GM19025 (cell line): Measurements from ENCODE around the gene LGALS3BP.

Source experiments
- ATAC-seq: cut with Tn5 transposase; IDR thresholded peaks from one replicate; pipeline ENCODE4 v1.9.1; 2021; ENCODE audit warnings: mild to moderate bottlenecking, low read depth, moderate library complexity; ENCODE audit not compliant: unreplicated experiment

The LGALS3BP gene

GRCh38 chr17:79014158-79014758 is 34.5 kb upstream of the LGALS3BP start:
- no peak for ATAC-seq

GRCh38 chr17:79012563-79013134 is 32.9 kb upstream of the LGALS3BP start:
- ATAC-seq: no peak

GRCh38 chr17:79011451-79012147 is 31.9 kb upstream of the LGALS3BP start:
- ATAC-seq: no peak

- no peak for ATAC-seq
These were observed 30.6 kb upstream of the LGALS3BP start for GRCh38 chr17:79010304-79010646.

GRCh38 chr17:79009397-79010303 is 29.9 kb upstream of the LGALS3BP start, which contains the start of gene CANT1:
Gene CANT1 (minus strand): TSS chr17:79009764. CDS start chr17:78997622, 12,142 bp downstream.
- peak; percentile 86 for ATAC-seq

GRCh38 chr17:79008666-79009387 is 29.1 kb upstream of the LGALS3BP start:
- ATAC-seq: no peak

- no peak for ATAC-seq
These were observed 28.0 kb upstream of the LGALS3BP start for GRCh38 chr17:79007504-79008381.

GRCh38 chr17:79006794-79007503 is 27.2 kb upstream of the LGALS3BP start:
- no peak for ATAC-seq

GRCh38 chr17:79006046-79006445 is 26.3 kb upstream of the LGALS3BP start:
- no peak for ATAC-seq

- no peak for ATAC-seq
These were observed 25.5 kb upstream of the LGALS3BP start for GRCh38 chr17:79005063-79005861.

GRCh38 chr17:79003661-79004411 is 24.1 kb upstream of the LGALS3BP start:
- ATAC-seq: no peak

- no peak for ATAC-seq
These were observed 23.3 kb upstream of the LGALS3BP start for GRCh38 chr17:79002796-79003593.

GRCh38 chr17:79002291-79002690 is 22.6 kb upstream of the LGALS3BP start:
- ATAC-seq: no peak

- ATAC-seq: no peak
These were observed 21.7 kb upstream of the LGALS3BP start for GRCh38 chr17:79001190-79002020.

- ATAC-seq: no peak
These were observed 20.9 kb upstream of the LGALS3BP start for GRCh38 chr17:79000396-79001189.
